CD4-positive, alpha-beta T cell treated with Interleukin-2 at 100 ng/mL for 4 hours (primary cell): ENCODE measurements around the gene BCAS3.
A peak's percentile ranks its signal among the peaks of the same experiment; 100 is the strongest.

Experiments
- DNase-seq: peaks from one replicate; pipeline ENCODE4 v3.0.0-alpha.2; 2020; ENCODE audit warnings: low spot score

The BCAS3 gene

GRCh38 chr17:61400066-61400716 lies 722.5 kb downstream of the BCAS3 start:
- no peak for DNase-seq

DNA sequence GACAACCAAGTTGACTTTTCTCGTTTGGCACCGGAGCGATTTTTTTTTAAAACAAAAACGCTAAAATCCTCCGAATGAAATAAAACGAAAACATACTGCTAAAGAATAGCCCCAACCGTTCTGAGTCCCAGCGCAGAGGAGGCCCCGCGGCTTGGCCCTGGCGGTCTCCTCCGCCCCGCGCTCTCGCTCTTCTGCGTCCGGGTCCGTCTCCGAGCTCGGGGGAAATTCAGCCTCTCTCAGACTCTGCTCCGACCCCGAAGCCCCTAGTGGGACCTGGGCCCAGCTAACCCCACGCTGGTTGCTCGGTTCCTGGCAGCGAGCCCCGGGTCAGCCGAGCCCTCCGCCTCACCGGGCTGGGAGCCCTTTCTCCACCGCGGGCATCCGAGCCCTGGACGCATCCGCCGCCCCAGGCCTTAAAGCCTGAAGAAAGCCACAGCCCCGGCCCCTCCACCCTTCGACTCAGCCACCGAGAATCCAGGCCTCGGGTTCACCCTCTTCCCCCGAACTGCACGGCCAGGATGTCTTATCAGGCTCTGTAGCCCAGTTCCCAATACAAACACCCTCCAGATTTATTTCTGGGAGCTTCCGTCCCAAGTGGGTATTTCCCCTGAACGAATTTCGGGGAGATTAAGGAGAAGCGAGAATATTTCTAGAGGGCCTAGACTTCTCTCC lies 723.2 kb downstream of the BCAS3 start:
- no peak for DNase-seq

GRCh38 chr17:61401389-61402072 lies 723.9 kb downstream of the BCAS3 start:
- no peak for DNase-seq

GRCh38 chr17:61402073-61402541 lies 724.5 kb downstream of the BCAS3 start:
- DNase-seq, result no peak

DNA sequence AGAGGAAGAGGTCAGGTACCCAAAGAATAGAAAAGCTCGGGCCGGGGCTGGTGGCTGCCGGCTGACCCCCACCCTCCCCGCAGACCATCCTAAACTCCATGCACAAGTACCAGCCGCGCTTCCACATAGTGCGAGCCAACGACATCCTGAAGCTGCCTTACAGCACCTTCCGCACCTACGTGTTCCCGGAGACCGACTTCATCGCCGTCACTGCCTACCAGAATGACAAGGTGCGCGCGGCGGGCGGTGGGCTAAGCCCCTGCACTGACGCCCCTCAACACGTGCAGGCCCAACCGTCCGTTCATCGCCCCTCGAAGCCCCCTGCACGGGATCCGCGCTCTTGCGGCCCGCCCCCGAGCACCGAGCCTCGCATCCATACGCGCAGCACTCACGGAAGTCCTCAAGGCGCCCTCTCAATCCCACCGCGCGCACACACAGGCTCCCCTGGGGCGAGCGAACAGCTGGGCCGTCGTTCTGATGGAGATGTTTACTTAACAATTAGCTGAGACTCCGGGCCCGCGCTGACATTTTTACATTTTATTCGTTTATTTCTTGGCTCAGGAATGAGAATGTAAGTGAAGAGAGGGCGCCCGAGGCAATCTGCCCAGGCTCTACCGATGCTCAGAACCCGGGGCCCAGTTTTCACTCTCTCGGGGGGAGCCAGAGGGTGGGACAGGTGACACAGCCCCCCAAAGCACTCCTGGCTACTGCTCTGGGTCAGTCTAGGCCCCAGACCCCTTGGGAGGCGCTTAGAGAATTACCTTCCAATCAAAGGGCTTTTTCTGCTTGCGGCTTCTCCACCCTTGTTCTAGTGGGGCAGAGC lies 725.5 kb downstream of the BCAS3 start:
- DNase-seq, result no peak

DNA sequence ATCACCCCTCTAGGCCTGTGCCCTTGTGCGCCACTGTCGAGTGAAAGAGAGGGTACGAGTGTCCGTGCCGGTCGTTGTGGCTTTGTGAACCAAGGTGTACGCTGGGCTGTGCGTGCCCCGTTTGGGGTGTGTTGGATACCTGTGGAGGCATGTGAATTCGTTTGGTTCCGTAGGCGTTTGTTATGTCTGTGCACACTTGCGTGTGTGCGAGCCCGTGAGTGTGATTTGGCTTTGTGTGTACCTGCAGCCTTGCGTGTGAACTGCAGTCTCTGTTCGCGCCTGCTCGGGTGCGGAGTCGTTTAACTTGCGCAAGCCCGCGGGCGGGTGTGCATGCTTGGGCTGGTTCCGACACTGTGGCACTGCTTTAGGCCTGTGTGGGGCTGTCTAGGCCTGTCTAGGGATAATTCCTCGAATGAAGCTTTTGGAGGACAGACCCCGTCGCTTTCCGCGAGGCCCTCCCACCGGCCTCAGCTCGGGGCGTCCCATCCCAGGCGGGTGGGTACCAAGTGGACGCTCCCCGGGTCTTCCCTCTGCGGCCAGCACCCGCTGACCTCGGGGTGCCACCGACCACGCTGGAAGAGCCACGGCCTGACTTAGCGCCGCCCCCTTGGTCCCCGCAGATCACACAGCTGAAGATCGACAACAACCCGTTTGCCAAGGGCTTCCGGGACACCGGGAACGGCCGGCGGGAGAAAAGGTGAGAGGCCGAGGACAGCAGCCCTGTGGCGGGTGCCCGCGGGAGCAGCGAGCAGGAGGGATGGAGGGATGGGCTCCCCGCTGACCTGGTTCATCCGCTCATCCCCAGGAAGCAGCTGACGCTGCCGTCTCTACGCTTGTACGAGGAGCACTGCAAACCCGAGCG lies 726.4 kb downstream of the BCAS3 start:
- no peak for DNase-seq

DNA sequence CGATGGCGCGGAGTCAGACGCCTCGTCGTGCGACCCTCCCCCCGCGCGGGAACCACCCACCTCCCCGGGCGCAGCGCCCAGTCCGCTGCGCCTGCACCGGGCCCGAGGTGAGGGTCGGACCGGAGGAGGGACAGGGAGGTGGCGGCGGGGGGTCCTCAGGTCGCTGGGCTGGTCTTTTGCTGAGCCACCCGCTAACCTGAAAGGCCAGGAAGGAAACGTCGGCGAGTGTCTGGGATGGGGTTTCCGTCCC lies 726.9 kb downstream of the BCAS3 start:
- DNase-seq, result no peak

- DNase-seq, result no peak
Measured at GRCh38 chr17:61404913-61405685, 727.4 kb downstream of the BCAS3 start.

DNA sequence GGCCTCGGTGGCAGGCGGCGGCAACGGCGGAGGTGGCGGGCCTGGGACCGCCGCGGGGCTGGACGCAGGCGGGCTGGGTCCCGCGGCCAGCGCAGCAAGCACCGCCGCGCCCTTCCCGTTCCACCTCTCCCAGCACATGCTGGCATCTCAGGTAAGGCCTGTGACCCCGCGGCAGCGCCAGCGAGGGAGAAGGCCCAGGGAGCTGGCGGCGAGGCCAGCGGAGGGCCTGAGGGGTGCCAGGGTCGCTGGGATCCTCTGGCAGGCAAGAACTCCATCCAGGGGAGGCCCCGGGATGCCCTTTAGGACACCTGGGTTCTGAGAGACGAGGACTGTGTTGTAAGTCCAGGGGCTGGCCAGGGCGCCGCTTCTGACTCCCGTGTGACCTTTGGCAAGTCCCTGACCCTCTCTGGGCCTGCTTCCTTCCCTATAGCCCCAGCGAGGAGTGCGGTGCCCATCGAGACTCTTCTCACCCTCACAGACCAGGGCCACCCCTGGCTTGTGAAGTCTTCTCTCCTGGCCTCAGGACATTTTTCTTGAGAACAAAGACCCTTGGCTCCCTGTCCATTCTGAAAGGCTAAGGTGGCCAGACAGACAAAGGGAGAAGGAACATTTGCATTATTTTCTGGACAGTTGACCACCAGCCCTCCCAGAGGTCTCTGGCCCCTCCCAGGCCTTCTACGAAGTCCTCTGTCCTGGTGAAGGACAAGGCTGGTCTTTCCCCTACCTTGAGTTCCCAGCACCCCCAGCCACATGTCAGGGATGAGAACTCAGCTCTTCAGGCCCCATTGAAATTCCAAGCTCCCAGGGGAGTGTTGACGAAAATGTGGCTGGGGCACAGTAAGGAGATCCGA lies 728.3 kb downstream of the BCAS3 start:
- no peak for DNase-seq

GRCh38 chr17:61406537-61406845 lies 728.8 kb downstream of the BCAS3 start:
- no peak for DNase-seq

DNA sequence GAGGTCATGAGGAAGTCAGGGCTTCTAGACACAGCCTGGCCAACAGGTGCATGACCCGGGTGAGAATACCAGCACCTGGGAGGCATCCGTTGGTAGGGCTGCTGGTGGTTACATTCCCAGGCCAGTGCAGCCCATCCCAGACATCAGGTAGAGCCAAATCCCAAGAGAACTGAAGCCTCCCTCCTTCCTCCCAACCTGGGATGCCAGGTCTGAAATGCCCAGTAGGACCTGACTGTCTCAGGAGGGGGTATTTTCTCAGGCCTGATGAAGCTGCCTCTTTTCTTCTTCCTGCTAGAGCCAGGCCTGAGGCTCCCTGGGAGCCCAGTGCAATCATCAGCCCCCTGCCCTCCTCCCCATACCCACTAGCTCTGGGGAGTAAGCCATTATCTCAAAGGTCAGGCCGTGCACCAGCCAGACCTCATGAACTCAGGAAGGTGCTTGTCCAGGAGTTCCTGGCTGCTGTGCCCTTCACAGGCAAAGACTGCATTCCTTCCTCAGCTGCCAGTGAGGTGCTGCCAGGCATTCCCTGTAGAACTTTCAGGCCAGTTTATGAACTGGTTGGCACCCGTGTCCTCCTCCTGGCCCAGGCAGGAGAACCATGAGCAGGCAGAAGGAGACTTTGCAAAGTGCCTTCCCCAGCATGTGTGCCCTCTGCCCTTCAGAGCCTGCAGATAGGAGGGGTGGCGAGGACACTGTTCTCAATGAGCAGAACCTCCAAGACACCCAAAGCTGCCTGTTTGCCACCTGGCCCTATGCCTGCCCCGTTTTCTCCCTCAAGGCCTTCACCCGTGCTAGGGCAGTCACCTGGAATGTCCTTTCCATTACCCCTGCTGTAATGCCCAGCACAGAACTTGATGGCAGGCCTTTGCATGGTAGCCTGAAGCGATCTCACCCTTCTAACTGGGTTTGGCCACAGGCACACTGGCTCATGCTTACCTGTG lies 729.6 kb downstream of the BCAS3 start:
- DNase-seq, result no peak

DNA sequence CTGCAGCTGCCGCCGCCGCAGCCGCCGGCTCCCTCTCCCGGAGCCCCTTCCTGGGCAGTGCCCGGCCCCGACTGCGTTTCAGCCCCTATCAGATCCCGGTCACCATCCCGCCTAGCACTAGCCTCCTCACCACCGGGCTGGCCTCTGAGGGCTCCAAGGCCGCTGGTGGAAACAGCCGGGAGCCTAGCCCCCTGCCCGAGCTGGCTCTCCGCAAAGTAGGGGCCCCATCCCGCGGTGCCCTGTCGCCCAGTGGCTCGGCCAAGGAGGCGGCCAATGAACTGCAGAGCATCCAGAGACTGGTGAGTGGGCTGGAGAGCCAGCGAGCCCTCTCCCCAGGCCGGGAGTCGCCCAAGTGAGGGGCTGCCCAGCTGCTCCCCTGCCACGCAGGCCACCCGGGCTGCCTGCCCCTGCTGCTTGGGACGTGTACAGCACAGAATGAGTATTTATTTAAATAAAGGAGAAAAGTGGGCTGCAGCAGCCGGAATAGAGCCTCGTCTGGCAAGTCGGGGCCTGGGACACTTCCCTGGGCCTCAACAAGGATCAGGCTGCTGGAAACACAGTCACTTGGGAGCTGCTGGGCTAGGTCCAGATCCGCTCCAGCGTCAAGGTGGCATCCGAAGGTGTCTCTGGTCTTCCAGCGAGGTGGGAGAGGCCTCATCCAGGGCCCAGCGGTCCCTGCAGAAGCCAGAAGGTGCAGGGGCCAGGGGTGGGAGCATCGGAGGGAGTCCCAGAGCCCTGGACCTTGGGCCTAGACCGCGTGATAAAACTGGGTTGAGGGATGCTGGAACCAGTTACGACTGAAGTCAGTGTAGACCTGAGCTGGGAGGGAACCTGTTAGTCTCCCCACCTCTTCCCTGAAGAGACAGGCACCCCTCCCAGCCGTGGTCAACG lies 730.7 kb downstream of the BCAS3 start:
- DNase-seq, result no peak

GRCh38 chr17:61409301-61410112 lies 731.9 kb downstream of the BCAS3 start:
- no peak for DNase-seq

DNA sequence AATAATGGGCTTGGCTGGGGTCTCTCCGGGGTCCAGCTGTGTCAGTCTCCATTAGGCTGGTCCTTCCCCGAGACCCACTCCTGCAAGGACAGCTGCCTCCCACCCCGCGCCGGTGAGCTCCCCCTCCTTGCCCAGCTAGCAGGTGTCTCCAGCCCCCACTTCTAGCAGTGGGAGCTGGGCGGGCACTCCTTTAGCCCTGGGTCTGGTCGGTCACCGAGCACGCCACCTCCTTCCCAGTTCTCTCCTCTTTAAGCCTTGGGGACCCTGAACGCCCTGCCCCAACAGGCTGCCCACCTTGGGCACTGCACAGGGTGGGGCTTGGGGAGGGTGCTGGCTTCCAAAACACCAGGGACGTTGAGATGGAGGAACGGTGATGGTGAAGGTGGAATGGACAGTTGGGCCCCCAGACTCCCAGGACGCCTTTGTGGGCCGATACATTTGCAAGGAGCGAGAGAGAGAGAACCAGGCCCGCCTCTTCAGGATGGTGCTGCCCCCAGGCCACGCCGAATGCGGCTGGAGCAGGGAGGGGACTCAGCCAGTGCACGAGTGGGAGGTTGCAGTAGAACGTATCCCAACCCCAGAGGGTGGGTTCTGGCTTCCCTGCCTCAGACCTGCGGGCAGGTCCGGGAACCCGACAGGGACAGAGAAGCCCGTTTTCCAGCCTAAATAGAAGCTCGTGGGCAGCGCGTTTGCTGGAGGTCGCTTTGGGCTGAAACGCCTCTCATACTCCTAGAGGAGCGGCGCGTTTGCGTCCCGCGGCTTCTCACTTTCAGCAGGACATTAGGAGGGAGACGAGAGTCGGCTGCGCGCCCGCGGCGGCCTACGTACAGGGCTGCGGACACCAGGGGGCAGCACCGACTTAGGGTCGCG lies 732.7 kb downstream of the BCAS3 start:
- peak; percentile 77 for DNase-seq

GRCh38 chr17:61411011-61411260 lies 733.3 kb downstream of the BCAS3 start:
- no peak for DNase-seq
